Memory B cell (primary cell): ENCODE data around the gene CPA4.
"Not testable (repeated sequence)": the region's sequence is repeated elsewhere in the genome, so short reads cannot be mapped to it uniquely, and the experiment has no call there.

ENCODE experiments used
- ATAC-seq: fragments of 150-1000 bp; cut with Tn5 transposase; 2 replicates; pipeline ENCODE4 v1.10.0; 2021; ENCODE audit warnings: low read depth, mild to moderate bottlenecking, moderate library complexity
- DNase-seq, 2 donors: peaks; one replicate each; pipeline ENCODE4 v3.0.0; 2022; ENCODE audit warnings: low spot score in 2 of 2
- H3K27ac Mint-ChIP-seq: one replicate; pipeline ENCODE4 v1.8.0; 2022; ENCODE audit warnings: mild to moderate bottlenecking, moderate library complexity, mixed read lengths
- H3K27me3 Mint-ChIP-seq: one replicate; pipeline ENCODE4 v1.8.0; 2022; ENCODE audit warnings: mixed read lengths
- H3K36me3 Mint-ChIP-seq: one replicate; pipeline ENCODE4 v1.8.0; 2022; ENCODE audit warnings: mild to moderate bottlenecking, mixed read lengths
- H3K4me1 Mint-ChIP-seq: one replicate; pipeline ENCODE4 v1.8.0; 2022; ENCODE audit warnings: mixed read lengths
- H3K4me3 Mint-ChIP-seq: one replicate; pipeline ENCODE4 v1.8.0; 2022; ENCODE audit warnings: mild to moderate bottlenecking, moderate library complexity, mixed read lengths
- H3K9me3 Mint-ChIP-seq: one replicate; pipeline ENCODE4 v1.8.0; 2022; ENCODE audit warnings: mixed read lengths

CPA4 gene, protein sequence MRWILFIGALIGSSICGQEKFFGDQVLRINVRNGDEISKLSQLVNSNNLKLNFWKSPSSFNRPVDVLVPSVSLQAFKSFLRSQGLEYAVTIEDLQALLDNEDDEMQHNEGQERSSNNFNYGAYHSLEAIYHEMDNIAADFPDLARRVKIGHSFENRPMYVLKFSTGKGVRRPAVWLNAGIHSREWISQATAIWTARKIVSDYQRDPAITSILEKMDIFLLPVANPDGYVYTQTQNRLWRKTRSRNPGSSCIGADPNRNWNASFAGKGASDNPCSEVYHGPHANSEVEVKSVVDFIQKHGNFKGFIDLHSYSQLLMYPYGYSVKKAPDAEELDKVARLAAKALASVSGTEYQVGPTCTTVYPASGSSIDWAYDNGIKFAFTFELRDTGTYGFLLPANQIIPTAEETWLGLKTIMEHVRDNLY

DNA sequence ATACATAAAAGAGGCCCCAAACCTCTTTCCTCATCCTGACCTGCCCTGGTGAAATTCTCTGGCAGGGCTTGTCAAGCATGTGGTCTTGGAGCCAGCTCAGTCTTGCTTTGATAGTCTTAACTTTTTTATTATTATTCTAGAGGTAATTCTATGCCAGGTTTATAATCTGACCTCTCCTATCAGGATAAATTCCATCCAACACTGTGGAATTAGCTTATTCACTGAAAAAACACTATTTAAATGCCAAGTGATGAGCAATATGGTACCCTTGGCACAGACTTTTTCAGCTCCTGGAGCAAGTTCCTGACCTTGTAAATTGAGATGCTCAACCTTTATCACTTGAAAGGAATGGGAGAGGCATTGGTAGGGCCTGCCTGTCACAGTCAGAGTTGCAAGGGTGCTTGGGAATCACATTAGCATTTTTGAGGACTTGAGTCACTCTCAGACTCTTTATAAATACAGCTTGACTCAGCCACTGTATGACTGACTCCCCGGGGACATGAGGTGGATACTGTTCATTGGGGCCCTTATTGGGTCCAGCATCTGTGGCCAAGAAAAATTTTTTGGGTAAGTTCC, at the start of gene CPA4:
Gene CPA4, plus strand, starts transcription at position 480 of the 576 bp plus-strand sequence. Its CDS starts 20 bp downstream, at position 500.
- Mint-ChIP-seq H3K9me3 (no peaks in the 10 kb centered on the region), H3K27me3 (peaks cover 6% of the 10 kb centered on the region), H3K4me3 (no peak within 1 kb of the TSS), H3K4me1 (peaks cover 2% of the 10 kb centered on the region), H3K36me3 (no peaks in the 10 kb centered on the region), H3K27ac (no peak within 1 kb of the TSS)
- ATAC-seq (no peak), DNase-seq (no peak)

DNA sequence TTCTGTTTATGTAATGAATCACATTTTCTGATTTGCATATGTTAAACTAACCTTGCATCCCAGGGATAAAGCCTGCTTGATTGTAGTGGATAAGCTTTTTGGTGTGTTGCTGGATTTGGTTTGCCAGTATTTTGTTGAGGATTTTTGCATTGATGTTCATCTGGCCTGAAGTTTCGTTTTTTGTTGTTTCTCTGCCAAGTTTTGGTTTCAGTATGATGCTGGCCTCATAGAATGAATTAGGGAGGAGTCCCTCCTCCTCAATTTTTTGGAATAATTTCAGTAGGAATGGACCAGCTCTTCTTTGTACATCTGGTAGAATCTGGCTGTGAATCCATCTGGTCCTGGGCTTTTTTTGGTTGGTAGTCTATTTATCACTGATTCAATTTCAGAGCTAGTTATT, 49.5 kb upstream of the CPA4 start:
- H3K4me3 Mint-ChIP-seq, result not testable (repeated sequence)

DNA sequence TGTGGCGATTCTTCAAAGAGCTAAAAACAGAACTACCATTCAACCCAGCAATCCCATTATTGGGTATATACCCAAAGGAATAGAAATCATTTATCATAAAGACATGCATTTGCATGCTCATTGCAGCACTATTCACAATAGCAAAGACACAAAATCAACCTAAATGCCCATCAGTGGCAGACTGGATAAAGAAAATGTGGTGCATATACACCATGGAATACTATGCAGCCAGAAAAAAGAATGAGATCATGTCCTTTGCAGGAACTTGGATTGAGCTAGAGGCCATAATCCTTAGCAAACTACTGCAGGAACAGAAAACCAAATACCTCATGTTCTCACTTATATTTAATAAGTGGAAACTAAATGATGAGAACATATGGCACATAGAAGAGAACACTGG, 46.5 kb upstream of the CPA4 start:
- not testable (repeated sequence) for ATAC-seq, DNase-seq, H3K36me3 Mint-ChIP-seq, H3K4me1 Mint-ChIP-seq, H3K27ac Mint-ChIP-seq, H3K27me3 Mint-ChIP-seq, H3K4me3 Mint-ChIP-seq
- peaks cover 13% of the 10 kb centered on the region for H3K9me3 Mint-ChIP-seq

More for the DNA sequence above, 49.5 kb upstream of the CPA4 start:
- ATAC-seq, H3K27me3 Mint-ChIP-seq, DNase-seq, H3K4me1 Mint-ChIP-seq, H3K9me3 Mint-ChIP-seq, H3K27ac Mint-ChIP-seq, H3K36me3 Mint-ChIP-seq: not testable (repeated sequence)

DNA sequence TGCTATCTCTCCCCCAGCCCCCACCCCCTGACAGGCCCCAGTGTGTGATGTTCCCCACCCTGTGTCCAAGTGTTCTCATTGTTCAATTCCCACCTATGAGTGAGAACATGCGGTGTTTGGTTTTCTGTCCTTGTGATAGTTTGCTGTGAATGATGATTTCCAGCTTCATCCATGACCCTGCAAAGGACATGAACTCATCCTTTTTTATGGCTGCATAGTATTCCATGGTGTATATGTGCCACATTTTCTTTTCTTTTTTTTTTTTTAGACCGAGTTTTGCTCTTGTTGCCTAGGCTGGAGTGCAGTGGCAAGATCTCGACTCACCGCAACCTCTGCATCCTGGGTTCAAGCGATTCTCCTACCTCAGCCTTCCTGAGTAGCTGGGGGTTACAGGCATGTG, 44.1 kb upstream of the CPA4 start:
- not testable (repeated sequence) for H3K27ac Mint-ChIP-seq, H3K4me1 Mint-ChIP-seq, H3K36me3 Mint-ChIP-seq, DNase-seq, H3K4me3 Mint-ChIP-seq, H3K27me3 Mint-ChIP-seq, ATAC-seq
- peaks cover 19% of the 10 kb centered on the region for H3K9me3 Mint-ChIP-seq

DNA sequence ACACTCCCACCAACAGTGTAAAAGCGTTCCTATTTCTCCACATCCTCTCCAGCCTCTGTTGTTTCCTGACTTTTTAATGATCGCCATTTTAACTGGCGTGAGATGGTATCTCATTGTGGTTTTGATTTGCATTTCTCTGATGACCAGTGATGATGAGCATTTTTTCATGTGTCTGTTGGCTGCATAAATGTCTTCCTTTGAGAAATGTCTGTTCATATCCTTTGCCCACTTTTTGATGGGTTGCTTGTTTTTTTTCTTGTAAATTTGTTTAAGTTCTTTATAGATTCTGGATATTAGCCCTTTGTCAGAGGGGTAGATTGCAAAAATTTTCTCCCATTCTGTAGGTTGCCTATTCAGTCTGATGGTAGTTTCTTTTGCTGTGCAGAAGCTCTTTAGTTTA, 43.3 kb upstream of the CPA4 start:
- not testable (repeated sequence) for ATAC-seq, H3K4me1 Mint-ChIP-seq, H3K27ac Mint-ChIP-seq, H3K36me3 Mint-ChIP-seq, DNase-seq, H3K4me3 Mint-ChIP-seq, H3K27me3 Mint-ChIP-seq
- H3K9me3 Mint-ChIP-seq, result peaks cover 14% of the 10 kb centered on the region

DNA sequence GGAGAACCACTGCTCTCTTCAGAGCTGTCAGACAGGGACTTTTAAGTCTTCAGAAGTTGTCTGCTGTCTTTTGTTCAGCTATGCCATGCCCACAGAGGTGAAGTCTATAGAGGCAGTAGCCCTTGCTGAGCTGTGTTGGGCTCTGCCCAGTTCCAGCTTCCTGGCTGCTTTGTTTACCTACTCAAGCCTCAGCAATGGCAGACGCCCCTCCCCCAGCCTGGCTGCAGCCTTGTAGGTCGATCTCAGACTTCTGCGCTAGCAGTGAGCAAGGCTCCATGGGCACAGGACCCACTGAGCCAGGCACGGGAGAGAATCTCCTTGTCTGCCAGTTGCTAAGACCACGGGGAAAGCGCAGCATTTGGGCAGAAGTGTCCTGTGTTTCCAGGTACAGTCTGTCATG, 38.4 kb upstream of the CPA4 start:
- peaks cover 5% of the 10 kb centered on the region for H3K36me3 Mint-ChIP-seq
- no peak for DNase-seq
- ATAC-seq, result no peak
- H3K4me3 Mint-ChIP-seq, result no peak overlapping the region
- H3K4me1 Mint-ChIP-seq, result no peaks in the 10 kb centered on the region
- H3K9me3 Mint-ChIP-seq, result peaks cover 15% of the 10 kb centered on the region
- no peak overlapping the region for H3K27ac Mint-ChIP-seq
- peaks cover 6% of the 10 kb centered on the region for H3K27me3 Mint-ChIP-seq

DNA sequence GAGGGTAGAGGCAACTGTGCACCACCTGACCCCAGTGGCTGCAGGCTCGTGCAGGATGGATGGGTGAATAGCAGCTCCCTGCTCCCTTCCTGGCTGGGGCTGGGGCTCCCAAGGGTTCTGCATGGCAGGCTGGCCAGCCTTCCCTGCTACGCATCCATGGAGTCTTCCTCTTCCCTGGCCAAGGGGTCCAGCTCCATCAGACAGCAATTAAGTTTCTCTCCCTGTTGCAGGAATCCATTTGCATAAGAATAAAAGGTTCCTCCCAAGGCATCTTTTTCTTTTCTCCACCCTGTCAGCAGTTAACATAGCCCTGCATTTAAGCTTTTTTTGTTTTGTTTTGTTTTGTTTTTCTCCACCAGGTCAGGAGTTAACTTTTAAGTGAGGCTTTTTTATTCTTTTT, 36.3 kb upstream of the CPA4 start:
- peaks cover 12% of the 10 kb centered on the region for H3K9me3 Mint-ChIP-seq

DNA sequence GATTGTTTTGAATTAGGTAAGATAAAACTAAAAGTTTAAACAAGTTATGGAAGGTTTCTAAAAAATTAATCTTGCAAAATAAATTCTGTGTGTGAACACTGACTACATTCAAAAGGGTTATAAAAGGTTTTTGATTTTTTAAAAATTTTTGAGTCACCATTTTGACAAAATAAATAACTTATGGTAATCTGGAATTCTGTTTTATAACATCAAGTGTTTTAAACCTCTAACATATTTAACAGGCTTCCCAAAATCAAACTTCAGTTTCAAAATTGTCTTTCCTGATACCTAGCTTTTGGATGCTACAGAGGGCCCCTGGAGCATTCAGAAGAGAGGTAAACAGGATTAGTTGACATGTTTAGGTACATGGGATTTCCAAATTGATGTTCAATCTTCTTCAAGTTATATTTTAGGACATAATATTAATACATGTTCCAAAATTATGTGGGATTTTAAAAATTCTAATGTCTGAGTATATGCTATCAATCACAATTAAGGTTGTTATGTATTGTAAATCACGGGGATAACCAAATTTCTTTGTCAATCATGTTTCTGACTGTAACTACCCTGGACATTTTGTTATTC, 34.4 kb upstream of the CPA4 start:
- DNase-seq (no peak), ATAC-seq (no peak)
- Mint-ChIP-seq H3K4me1 (no peaks in the 10 kb centered on the region), H3K27me3 (peaks cover 10% of the 10 kb centered on the region), H3K9me3 (peaks cover 7% of the 10 kb centered on the region), H3K27ac (no peak overlapping the region), H3K4me3 (no peak overlapping the region), H3K36me3 (no peaks in the 10 kb centered on the region)

More for the DNA sequence above, 36.3 kb upstream of the CPA4 start:
- Mint-ChIP-seq H3K27me3 (peaks cover 6% of the 10 kb centered on the region), H3K27ac (no peak overlapping the region), H3K4me1 (no peaks in the 10 kb centered on the region), H3K36me3 (peaks cover 2% of the 10 kb centered on the region), H3K4me3 (no peak overlapping the region)
- no peak for ATAC-seq
- no peak for DNase-seq

DNA sequence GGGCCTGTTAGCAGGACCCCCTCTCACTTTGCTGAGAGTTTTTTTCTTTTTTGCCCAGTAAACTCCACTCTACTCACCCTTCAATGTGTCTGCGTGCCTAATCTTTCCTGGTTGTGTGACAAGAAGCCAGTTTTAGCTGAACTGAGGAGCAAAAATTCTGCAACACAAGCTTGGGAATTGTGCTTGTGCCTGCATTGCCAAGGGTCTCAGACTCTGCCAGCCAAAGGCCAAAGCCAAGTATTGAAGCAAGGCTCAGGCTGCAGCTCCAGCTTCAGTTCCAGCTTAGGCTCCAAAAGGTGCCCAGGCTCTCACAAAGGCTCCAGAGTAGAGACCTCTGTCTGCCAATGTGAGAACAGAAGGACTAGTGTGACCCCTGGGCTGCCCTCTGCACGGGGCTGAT, 30.5 kb upstream of the CPA4 start:
- Mint-ChIP-seq H3K27me3 (peaks cover 13% of the 10 kb centered on the region), H3K36me3 (no peaks in the 10 kb centered on the region), H3K4me1 (no peaks in the 10 kb centered on the region), H3K27ac (no peak overlapping the region), H3K4me3 (no peak overlapping the region), H3K9me3 (peaks cover 2% of the 10 kb centered on the region)
- no peak for ATAC-seq
- DNase-seq, result no peak

DNA sequence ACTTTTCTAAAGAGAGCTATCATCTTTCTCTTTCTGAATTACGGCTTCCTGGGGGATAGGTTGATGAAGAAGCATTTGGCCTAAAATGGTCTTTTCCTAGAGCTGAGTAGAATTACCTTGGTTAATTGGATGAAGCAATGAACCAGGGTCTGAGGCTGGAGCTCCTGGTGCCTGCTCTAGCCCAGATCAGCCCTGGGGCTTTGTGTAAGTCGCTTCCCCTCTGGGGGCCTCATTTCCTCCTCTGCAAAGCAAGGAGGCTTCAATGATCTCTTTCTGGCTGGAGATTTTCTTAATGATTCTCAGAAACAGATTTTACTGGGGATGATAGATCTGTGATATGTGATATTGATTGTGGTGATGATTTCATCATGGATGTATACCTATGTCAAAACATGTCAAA, 29.8 kb upstream of the CPA4 start:
- DNase-seq (no peak), ATAC-seq (no peak)
- Mint-ChIP-seq H3K36me3 (no peaks in the 10 kb centered on the region), H3K27me3 (peaks cover 13% of the 10 kb centered on the region), H3K27ac (no peak overlapping the region), H3K4me3 (no peak overlapping the region), H3K4me1 (no peaks in the 10 kb centered on the region), H3K9me3 (peaks cover 2% of the 10 kb centered on the region)

DNA sequence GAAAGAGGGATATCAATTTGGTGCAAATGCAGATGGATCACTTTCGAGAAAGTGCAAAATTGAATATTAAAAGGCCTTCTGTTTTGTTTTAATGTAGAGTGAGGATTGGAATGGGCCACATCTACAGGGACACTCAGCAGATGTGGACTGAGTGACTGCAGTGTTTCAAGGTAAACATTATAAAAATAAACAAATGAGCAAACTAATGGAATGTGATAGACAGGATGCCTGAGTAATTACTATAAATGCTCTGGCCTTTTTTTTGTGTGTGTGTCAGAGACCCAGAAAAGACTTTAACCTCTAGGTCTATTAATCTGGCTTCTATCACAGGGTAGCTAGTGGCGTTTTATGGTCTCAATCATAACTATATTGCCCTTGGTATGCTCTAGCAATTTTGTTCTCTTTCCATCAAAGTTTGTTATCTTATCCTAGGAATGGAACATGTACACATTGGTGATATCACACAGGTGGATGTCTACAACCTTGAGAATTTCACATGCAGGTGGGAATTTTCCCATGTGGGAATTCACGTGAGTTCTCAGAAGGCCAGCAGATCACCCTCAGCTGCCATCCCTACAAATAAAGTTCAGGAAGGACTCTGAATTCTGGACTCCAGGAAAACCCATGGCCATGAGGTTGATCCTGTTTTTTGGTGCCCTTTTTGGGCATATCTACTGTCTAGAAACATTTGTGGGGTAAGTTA, 26.6 kb upstream of the CPA4 start, which contains the start of gene CPA2:
Gene CPA2, plus strand, starts transcription at position 606 of the 703 bp plus-strand sequence. Its CDS starts 19 bp downstream, at position 625.
- Mint-ChIP-seq H3K4me1 (no peaks in the 10 kb centered on the region), H3K27ac (no peak within 1 kb of the TSS), H3K4me3 (no peak within 1 kb of the TSS), H3K9me3 (no peaks in the 10 kb centered on the region), H3K27me3 (peaks cover 15% of the 10 kb centered on the region), H3K36me3 (no peaks in the 10 kb centered on the region)
- no peak for DNase-seq
- no peak for ATAC-seq

DNA sequence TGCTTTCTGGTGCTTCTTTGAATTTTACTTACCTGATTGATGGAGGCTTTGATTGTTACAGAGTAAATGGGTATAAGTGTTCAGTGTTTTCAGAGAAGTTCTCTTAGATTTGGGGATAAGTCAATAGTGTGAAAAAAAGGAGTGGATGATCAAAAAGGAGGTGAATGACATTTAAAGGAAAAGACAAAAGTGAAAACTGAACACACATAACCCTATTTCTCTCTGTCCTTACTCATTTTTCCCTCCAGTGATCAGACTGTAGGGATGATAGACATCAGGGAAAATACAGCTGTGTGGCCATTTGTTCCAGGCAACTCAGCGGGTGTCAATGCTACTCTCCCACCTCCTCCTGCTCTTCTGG, 26.0 kb upstream of the CPA4 start:
- Mint-ChIP-seq H3K9me3 (no peaks in the 10 kb centered on the region), H3K27ac (no peak overlapping the region), H3K4me1 (no peaks in the 10 kb centered on the region), H3K36me3 (no peaks in the 10 kb centered on the region), H3K4me3 (no peak overlapping the region), H3K27me3 (peaks cover 15% of the 10 kb centered on the region)
- no peak for DNase-seq
- no peak for ATAC-seq

DNA sequence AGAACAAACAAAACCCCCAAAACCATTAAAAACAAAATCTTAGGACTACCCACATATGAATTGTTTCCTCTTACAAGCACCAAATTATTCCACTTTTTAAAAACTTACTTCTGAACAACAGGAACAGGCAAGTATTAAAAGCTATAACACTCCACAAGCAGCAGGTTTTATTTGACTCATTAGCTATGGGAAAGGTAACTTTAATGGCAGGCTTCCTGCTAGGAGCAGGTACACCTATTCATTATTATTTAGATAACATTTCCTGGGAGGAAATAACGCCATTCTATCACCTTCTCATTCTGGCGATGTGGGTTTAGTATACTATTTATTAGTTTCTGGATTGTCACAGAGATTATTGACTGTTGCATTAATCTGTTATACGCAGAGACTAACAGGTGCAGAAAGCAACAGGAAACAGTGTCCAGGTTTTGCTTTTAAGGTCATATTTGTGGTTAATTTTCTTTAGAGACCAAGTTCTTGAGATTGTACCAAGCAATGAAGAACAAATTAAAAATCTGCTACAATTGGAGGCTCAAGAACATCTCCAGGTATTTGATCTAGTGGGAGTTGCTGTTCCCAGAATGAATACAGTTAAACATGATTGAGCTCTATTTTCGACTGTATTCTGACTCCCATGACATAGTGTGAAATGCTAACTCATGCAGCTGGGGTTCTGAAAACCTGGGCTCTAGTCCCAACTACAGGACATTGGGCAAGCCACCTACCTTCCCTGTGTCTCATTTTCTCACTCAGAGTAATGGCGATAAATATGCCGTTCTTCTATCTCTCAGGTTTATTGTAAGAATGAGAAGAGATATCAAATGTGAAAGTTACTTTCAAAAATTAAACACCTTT, 24.3 kb upstream of the CPA4 start:
- H3K4me1 Mint-ChIP-seq, result no peaks in the 10 kb centered on the region
- DNase-seq (no peak), ATAC-seq (no peak)
- no peaks in the 10 kb centered on the region for H3K9me3 Mint-ChIP-seq
- no peaks in the 10 kb centered on the region for H3K36me3 Mint-ChIP-seq
- H3K27ac Mint-ChIP-seq, result no peak overlapping the region
- peaks cover 13% of the 10 kb centered on the region for H3K27me3 Mint-ChIP-seq
- H3K4me3 Mint-ChIP-seq, result no peak overlapping the region
